GM23338 (cell line): ENCODE results near the gene MOB2.

Experiments used
- CREB1 ChIP-seq: fragments of 250-450 bp; sonication (Bioruptor Pico); IDR thresholded peaks from 2 replicates; pipeline ENCODE4 v1.5.0; 2020; ENCODE audit warnings: low read depth, mild to moderate bottlenecking, moderate library complexity
- CTCF ChIP-seq, 2 experiments: fragments of 200-600 bp in 1 of 2; sonication (generic) in 1 of 2; conservative IDR thresholded peaks; 2 replicates each; pipeline versions ENCODE4 v1.5.1 to v1.6.1; 2016 to 2017; ENCODE audit warnings: antibody characterized with exemption in 2 of 2, low read depth in 2 of 2, mild to moderate bottlenecking in 2 of 2, moderate library complexity in 1 of 2

GRCh38 chr11:1480555-1481482, 5.8 kb downstream of the MOB2 start:
- no peak for TF ChIP-seq CTCF (conservative IDR thresholded peaks at IDR 0.05; ENCODE audit: low read depth in 2 of 2)
- no peak for TF ChIP-seq CREB1
